GM18909 (cell line): ENCODE results near the gene CCL17.
"Not testable (repeated sequence)": the region's sequence is repeated elsewhere in the genome, so short reads cannot be mapped to it uniquely, and the experiment has no call there.

Source experiments
- ATAC-seq: cut with Tn5 transposase; IDR thresholded peaks from one replicate; pipeline ENCODE4 v1.9.1; 2021; ENCODE audit warnings: mild to moderate bottlenecking; ENCODE audit not compliant: unreplicated experiment, poor library complexity

CCL17 gene

DNA sequence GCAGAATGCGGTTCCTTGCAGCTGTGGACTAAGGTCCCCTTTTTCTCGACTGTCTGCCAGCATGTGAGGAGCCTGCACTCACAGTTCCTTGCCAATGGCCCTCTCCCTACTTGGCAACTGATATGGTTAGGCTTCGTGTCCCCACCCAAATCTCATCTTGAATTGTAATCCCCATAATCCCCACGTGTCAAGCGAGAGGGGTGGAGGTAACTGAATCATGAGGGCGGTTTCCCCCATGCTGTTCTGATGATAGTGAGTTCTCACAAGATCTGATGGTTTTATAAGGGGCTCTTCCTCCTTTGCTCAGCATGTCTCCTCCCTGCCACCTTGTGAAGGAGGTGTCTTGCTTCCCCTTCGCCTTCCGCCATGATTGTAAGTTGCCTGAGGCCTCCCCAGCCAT is 22.7 kb downstream of the CCL17 start:
- ATAC-seq, result no peak

DNA sequence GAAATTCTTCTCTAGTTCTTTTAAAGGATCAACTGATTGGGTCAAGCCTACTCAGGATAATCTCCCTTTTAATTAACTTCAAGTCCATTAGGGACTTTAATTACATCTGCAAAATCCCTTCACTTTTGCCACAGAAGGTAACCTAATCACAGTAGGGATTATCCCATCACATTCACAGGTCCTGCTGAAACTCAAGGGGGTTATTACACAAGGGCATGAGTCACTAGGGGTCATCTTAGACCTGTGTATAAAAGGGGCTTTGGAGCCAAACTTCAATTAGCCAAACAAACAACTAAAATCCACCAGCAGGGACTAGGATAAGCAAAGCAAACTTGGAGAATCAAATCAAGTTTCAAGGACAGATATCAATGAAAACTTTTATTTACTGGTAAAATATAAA is 23.3 kb downstream of the CCL17 start:
- no peak for ATAC-seq

DNA sequence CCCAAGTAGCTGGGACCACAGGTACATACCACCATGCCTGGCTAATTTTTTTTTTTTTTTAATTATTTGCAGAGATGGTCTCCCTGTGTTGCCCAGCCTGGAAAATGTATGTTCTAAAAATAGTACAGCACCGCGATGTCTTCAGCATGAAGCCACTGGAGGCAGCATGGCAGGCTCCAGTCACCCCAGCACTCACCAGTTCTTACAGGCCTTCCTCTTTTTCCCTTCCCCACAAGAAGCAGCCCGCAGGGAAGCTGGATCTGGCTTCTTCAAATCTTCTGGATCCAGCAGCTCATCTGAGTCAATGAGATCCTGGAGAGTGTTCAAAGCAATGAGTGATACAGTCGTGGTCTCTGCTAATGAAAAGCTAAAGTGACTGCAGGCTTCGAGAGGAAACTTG is 26.4 kb downstream of the CCL17 start:
- ATAC-seq, result no peak

DNA sequence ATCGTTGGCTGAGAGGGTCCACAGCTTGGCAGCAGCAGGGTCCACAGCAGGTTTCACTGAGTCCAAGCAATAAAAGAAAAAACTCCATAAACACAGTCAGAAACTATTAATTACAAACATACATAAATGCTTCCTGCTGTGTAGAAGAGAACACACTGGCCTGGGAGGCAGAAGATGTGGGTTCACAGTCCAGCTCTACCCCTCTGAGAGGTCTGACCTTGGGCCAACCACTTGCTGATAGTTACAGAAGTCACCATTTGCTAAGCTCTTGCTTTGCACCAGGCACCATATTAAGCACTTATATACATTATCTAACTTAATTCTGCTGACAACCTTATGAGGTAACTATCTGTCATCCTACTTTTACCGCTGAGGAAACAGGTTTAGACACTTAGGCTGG is 27.9 kb downstream of the CCL17 start:
- ATAC-seq, result no peak

DNA sequence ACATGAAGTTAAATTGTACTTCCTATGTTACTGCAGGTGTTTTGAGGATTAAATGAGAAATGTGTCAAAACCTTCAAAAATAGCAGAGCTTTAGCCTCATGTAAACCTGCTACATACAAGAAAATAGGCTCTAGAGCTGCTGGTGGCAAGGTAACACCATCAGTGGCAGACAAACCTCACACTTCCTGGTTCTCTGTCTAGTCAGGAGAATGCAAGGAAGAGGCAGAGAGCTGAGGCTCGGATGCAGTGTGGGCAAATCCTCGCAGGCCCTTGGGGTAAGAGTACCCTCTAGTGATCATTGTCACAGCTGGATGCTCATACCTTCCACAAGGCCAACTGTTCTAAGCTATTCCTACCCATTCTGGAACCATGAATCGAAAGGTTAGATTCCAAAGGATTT is 28.4 kb downstream of the CCL17 start:
- no peak for ATAC-seq

DNA sequence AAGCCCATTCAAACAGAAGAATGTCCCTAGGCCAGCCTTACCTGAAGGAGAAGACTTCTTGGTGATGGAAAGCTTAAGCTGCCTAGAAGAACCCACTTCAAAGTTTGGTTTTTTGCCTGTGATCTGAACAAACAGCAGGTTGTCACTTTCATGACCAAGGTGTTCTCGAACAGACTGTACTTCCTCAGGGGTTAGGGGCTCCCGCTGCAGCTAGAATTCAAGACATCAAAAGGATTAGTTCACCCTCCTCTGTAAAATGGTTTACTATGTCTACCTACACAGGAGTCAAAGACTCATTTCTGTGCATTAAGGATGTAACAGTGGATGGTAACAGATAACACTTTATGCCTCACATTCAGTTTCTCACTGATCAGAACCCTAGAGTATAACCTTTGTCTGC is 29.4 kb downstream of the CCL17 start:
- ATAC-seq, result no peak

DNA sequence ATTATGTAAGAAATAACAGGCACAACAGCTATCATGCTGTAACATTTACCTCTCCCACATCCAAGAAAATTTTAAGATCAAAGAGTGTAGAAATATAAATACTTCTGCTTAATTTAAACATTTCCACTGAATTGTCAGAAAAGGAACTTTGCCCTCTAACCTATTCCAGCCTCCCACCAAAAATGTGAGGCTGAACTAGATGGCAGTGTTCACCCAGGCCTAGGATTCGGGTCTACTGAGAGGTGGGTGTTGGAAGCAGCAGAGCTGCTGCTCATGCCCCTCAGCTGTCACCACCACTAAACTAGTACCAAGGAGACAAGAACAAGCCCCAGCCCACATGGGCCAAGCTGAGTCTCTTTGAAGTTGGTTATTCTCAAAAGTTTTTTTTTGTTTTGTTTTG is 31.3 kb downstream of the CCL17 start:
- no peak for ATAC-seq

DNA sequence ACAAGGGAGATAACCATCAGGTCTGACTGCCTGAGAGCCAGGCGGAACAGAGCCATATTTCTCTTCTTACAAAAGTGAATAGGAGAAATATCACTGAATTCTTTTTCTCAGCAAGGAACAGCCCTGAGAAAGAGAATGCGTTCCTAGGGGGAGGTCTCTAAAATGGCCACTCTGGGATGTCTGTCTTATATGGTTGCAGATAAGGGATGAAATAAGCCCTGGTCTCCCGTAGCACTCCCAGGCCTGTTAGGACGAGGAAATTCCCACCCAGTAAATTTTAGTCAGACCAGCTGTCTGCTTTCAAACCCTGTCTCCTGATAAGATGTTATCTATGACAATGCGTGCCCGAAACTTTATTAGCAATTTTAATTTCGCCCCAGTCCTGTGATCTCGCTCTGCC is 35.4 kb downstream of the CCL17 start:
- not testable (repeated sequence) for ATAC-seq

DNA sequence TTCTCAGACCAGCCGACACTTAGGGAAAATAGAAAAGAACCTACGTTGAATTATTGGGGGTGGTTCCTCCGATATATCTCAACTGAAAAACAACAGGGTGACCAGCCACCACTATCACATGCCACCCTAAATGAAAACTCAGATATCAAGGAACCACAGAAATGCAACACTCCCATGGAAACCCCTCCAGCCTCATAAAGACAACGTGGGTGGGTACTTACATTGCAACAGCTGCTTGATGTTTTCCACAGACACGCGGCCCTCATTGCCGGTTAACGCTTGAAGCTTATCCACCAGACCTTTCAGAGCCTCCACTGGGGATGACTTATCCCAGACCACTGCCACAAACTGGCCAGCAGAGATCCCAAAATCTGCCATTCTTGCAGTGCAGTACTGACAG is 36.0 kb downstream of the CCL17 start:
- not testable (repeated sequence) for ATAC-seq

DNA sequence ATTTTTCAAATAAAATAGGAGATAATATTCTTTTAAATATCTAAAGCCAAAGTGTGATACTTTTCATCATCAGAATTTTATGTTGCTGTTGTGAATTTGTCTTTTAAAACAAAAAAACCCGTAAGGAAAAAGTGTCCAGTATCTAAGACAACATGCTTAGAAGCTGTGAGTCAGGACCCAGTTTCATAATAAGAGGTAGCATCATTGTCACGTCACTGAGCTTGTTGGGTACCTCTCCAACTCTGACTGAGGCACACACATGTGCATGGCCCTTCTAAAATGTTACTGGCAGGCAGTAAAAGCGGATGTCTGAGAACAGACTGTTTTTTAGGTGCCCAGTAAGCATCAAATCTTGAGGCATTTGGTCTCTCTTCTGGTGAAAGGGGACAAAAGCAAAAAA is 40.1 kb downstream of the CCL17 start:
- no peak for ATAC-seq

DNA sequence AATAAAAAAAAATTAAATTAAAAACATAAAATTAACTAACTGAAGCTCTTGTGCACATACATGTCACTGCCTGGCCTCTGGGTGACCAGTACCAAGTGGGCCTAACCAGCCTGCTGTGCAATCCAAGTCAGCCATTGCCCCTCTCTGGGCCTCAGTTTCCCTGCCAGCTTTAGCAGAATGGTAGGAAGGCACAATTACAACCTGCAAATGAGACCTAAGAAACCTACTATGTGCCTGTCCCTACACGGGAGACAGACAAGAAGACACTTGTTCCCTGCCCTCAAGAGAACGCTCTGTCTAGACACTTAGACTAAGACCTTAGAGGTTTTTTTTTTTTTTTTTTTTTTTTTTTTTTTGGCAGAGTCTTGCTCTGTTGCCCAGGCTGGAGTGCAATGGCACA is 40.9 kb downstream of the CCL17 start:
- no peak for ATAC-seq

DNA sequence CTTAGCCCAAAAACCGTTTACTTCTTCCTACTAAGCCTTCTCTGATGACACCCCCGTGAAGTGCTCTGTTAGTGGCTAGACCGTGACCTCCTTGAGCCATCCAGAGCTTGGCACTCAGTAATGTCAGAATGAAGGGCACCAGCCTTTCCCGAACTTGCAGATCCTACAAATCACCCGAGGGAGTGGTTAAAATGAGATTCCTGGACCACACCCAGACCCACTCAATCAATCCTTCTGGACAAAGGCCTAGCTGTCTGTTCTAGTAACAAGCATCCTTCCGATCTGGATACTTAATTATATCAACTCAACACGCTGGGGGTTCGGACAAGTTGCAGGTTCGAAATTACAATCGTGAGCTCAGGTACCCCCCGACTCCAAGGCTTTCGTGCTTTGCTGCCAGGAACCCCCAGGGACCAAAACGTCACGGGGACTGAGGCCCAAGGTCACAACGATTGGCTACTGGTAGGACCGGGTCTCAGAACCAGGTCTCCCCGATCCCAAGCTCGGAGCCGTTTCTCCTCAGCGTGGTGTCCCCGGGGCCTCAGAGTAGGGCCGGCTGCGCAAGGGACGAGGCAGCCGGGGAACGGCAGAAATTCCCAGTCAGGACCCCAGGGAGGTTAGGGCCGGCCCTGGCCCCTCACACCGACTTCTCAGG is 42.1 kb downstream of the CCL17 start:
- peak; percentile 42 for ATAC-seq

DNA sequence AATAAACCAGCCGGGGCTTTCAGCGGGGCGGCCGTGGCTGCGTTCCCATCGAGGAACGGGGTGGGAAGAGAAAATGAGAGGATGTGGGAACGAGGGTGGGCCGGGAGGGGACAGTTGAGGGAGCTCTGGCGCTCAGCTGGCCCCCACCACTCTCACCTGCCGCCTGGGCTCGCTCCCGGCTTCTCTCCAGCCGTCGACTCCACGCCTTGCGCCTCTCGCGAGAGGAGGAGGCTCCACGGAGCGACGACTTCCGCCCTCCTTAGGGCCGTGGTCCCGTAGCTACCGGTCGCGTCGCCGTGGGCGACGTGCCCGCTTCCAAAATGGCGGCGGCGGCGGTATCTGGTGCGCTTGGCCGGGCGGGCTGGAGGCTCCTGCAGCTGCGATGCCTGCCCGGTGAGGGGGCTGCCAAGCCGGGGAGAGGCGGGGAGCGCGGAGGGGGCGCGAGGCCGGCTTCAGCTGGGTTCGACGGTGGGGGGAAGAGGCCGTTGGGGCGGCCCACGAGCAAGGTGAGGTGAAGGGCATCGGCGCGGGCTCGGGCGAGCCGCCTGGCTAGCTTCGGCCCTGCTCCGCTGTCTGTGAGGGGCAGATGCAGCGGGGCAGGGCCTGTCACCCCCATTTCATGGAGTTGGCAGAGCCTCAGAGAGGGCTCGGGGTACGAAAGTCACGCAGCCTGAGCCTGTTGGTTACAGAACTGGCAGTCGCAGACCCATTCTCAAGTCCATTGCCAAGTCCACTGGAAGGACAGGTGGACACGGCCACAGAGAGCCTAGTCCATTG is 42.8 kb downstream of the CCL17 start, which contains the start of the genes CIAPIN1 and COQ9:
Gene CIAPIN1 (minus strand): TSS at position 200 of the 777 bp plus-strand sequence. CDS start 6,457 bp downstream, outside the sequence.
Gene COQ9 (plus strand): TSS at position 294 of the 777 bp plus-strand sequence. CDS start 27 bp downstream, at position 321.
- peak; percentile 98 for ATAC-seq

DNA sequence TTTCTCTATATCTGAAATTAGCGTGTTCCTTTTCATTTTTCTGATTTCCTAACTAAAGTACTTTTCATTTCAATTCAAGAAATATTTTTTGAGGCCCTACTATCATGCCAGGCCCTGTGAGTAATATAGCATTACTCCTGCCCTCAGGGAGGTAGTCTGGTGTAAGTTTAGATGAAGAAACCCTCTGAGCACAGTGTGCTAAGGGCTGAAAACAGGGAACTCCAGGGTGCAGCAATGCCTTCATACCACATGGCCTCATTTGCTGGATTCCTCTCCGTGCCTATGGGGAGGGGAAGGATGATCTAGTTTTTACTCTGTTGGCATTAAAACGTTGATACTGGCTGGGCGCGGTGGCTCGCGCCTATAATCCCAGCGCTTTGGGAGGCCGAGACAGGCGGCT is 47.5 kb downstream of the CCL17 start:
- no peak for ATAC-seq

DNA sequence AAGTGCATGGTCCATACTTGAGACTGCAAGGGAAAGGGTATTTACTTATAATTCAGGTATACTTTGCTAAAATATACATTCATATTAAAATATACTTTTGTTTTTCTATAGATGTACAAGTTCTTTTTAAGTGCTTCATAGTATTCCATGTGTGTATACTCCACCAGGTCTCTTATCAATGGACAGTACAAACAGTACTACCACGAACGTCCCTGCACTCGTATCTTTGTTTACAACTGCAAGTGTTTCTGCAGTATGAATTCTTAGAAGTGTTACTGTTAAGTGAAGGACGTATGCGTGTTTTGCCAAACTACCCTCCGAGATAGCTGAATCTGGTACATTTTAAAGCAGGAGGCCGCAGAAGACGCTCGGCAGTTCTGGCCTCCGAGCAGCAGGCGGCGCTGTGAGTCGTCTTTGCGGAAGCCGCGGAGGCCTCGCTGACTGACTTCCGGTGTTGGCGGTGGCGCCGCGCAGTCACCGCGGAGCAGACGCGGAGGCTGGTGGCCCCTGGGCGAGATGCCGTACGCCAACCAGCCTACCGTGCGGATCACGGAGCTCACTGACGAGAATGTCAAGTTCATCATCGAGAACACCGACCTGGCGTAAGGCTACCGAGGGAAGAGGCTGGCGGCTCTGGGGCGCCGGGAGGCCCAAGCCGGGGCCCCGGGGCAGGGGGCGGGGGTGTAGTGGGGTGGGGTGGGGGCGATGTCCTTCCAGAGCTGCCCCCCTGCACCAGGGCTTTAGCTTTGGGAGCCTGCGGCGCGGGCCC is 57.8 kb downstream of the CCL17 start, which contains the start of gene POLR2C:
Gene POLR2C (plus strand): TSS at position 471 of the 769 bp plus-strand sequence. CDS start 46 bp downstream, at position 517.
- peak; percentile 84 for ATAC-seq

DNA sequence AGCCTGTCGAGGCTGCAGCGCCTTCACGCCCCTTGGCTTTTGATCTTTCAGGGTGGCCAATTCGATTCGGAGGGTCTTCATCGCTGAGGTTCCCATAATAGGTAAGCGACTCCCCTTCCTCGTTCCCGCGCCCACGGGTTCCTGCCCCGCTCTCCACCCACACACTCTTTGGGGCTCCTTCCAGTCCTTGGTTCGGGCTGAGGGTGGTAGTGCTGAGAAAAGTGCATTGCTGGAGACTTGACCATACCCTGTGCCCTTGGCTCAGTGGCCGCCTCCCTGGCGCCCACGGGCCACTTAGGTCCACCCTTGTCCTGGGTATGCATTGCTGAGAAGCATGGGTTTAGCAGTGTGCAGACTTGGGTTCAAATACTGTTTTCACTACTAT is 58.4 kb downstream of the CCL17 start:
- ATAC-seq, result peak; percentile 18

DNA sequence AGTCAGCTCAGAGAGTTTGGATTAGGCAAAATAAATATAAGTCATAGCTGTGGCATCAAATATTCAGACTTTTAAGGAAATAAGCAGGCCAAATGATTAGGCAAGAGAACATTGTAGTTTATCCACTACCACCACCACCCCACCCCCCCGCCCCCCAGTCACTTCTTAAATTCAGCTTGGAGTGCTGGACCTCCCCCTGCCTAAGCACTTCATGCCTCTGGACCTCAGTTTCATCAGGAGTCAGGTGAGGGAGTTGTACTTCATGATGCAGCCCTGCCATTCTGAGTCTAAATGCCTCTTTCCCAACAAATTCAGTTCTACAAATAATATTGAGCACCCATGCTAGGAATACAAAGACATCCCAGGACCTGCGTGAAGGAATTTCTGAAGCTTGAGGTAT is 60.0 kb downstream of the CCL17 start:
- no peak for ATAC-seq
